PC-9 (cell line): ENCODE data around the gene CPNE4. TPM values are rescaled to one million over a fixed set of nuclear protein-coding genes. Genes with fewer than 3 reads are reported as not detected.
A peak's percentile ranks its signal among the peaks of the same experiment; 100 is the strongest.

ENCODE experiments used
- BruUV-seq: library from RNA; stranded (reverse); fragments of 400-500 nt; replicated peaks from 2 replicates; lab custom pipeline; 2021; lab: Mats Ljungman, UMichigan
- CTCF ChIA-PET: fragments of 300-600 bp; sonication (Branson Sonifier 250); formaldehyde crosslinking; loops from one replicate; lab custom pipeline; 2022; ENCODE audit warnings: antibody characterized with exemption; lab: Charles Lee
- POLR2A ChIA-PET: fragments of 300-600 bp; sonication (Branson Sonifier 250); formaldehyde crosslinking; loops from one replicate; lab custom pipeline; 2022; ENCODE audit warnings: antibody characterized with exemption; ENCODE audit not compliant: unreplicated experiment; lab: Charles Lee
- DNase-seq, 2 experiments: peaks; one replicate each; pipeline versions ENCODE4 v3.0.0 to v3.0.0-alpha.2; 2015 to 2022; ENCODE audit warnings: mixed read lengths in 1 of 2
- H2AFZ ChIP-seq: fragments of 200-600 bp; sonication (generic); 2 replicates; pipeline ENCODE4 v1.8.1; 2017; ENCODE audit warnings: antibody characterized with exemption
- H3F3A ChIP-seq: fragments of 200-600 bp; sonication (generic); 2 replicates; pipeline ENCODE4 v1.8.1; 2017; ENCODE audit warnings: antibody characterized with exemption, mild to moderate bottlenecking, low read depth; ENCODE audit not compliant: insufficient read depth
- H3K27ac ChIP-seq: fragments of 200-600 bp; sonication (generic); 2 replicates; pipeline ENCODE4 v1.6.1; 2016; ENCODE audit warnings: mixed run types
- H3K27me3 ChIP-seq: fragments of 200-600 bp; sonication (generic); 2 replicates; pipeline ENCODE4 v1.6.1; 2016; ENCODE audit warnings: low read depth, mixed run types; ENCODE audit not compliant: insufficient read depth
- H3K36me3 ChIP-seq: fragments of 200-600 bp; sonication (generic); 2 replicates; pipeline ENCODE4 v1.6.1; 2016; ENCODE audit warnings: low read depth, mixed run types
- H3K4me1 ChIP-seq: fragments of 200-600 bp; sonication (generic); replicated peaks from 2 replicates; pipeline ENCODE4 v1.6.1; 2016; ENCODE audit warnings: mixed run types; ENCODE audit not compliant: insufficient read depth
- H3K4me2 ChIP-seq: fragments of 200-600 bp; sonication (generic); 2 replicates; pipeline ENCODE4 v1.6.1; 2017; ENCODE audit warnings: mixed run types
- H3K4me3 ChIP-seq: fragments of 200-600 bp; sonication (generic); 2 replicates; pipeline ENCODE4 v1.6.1; 2016; ENCODE audit warnings: mixed run types
- H3K79me2 ChIP-seq: fragments of 200-600 bp; sonication (generic); 2 replicates; pipeline ENCODE4 v1.6.1; 2017; ENCODE audit warnings: low read depth, mixed run types
- H3K9me2 ChIP-seq: fragments of 200-600 bp; sonication (generic); 2 replicates; pipeline ENCODE4 v1.8.1; 2017; ENCODE audit warnings: mild to moderate bottlenecking; ENCODE audit not compliant: insufficient read depth
- H3K9me3 ChIP-seq: fragments of 200-600 bp; sonication (generic); 2 replicates; pipeline ENCODE4 v1.8.1; 2016; ENCODE audit warnings: low read depth; ENCODE audit not compliant: insufficient read depth
- H4K20me1 ChIP-seq: fragments of 200-600 bp; sonication (generic); 2 replicates; pipeline ENCODE4 v1.8.1; 2017; ENCODE audit not compliant: insufficient read depth
- EZH2 ChIP-seq: fragments of 200-600 bp; sonication (generic); IDR thresholded peaks from 2 replicates; pipeline ENCODE4 v1.8.0; 2017; ENCODE audit warnings: antibody characterized with exemption, low read depth
- intact Hi-C: fragments of 100-400 bp; cut with micrococcal nuclease; formaldehyde crosslinking; loops from one replicate; pipeline ENCODE4 v1.10.0; 2022; ENCODE audit not compliant: unreplicated experiment
- total RNA-seq: library from RNA; stranded (reverse); gene quantifications from 2 replicates; pipeline ENCODE4 v1.2.3, GENCODE V29; 2021
- TF ChIP-seq, protein P1 (sequence below): fragments of 200-600 bp; sonication (generic); conservative IDR thresholded peaks from 2 replicates; pipeline ENCODE4 v1.6.1; 2017; ENCODE audit warnings: mixed run types, antibody characterized with exemption, mild to moderate bottlenecking, moderate library complexity

The CPNE4 gene
- total RNA-seq, 1 experiment from 2014 or later, result 0.22 TPM

DNA sequence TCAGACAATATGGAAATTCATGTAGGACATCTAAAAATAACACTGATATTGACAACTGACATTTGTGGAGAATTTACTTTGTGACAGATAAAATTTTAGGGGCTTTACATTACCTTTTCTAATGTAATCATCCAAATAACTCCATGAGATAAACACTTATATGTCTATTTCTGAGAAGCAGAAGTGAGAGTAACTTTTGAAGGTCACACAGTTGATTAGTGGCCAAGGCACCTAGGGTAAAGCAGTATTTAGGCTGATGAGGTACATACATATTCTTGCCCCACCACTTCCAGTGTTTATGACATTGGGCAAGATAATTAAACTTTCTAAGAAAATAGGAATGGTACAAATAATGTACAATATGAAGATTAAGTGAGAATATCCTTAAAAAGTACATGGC is 248.4 kb downstream of the CPNE4 start:
- intact Hi-C loops, result no loop called here
- H3K36me3 ChIP-seq, result no peaks in the 10 kb centered on the region
- no peak overlapping the region for H3K27ac ChIP-seq
- H4K20me1 ChIP-seq, result no peaks in the 10 kb centered on the region
- no peak for TF ChIP-seq EZH2
- TF ChIP-seq, protein P1, sequence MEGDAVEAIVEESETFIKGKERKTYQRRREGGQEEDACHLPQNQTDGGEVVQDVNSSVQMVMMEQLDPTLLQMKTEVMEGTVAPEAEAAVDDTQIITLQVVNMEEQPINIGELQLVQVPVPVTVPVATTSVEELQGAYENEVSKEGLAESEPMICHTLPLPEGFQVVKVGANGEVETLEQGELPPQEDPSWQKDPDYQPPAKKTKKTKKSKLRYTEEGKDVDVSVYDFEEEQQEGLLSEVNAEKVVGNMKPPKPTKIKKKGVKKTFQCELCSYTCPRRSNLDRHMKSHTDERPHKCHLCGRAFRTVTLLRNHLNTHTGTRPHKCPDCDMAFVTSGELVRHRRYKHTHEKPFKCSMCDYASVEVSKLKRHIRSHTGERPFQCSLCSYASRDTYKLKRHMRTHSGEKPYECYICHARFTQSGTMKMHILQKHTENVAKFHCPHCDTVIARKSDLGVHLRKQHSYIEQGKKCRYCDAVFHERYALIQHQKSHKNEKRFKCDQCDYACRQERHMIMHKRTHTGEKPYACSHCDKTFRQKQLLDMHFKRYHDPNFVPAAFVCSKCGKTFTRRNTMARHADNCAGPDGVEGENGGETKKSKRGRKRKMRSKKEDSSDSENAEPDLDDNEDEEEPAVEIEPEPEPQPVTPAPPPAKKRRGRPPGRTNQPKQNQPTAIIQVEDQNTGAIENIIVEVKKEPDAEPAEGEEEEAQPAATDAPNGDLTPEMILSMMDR, result no peak
- no peaks in the 10 kb centered on the region; the same call in 1 of the 2 replicates for H3K9me2 ChIP-seq
- BruUV-seq, result no TSS peak
- POLR2A ChIA-PET, result no interaction called here
- no peak overlapping the region for H2AFZ ChIP-seq
- no peaks in the 10 kb centered on the region for H3K9me3 ChIP-seq
- H3K4me3 ChIP-seq, result no peak overlapping the region
- no peak for DNase-seq
- H3K4me1 ChIP-seq, result no peaks in the 10 kb centered on the region
- H3F3A ChIP-seq, result no peaks in the 10 kb centered on the region; the same call in 1 of the 2 replicates
- no peak overlapping the region for H3K4me2 ChIP-seq
- H3K27me3 ChIP-seq, result no peaks in the 10 kb centered on the region
- CTCF ChIA-PET, result no interaction called here
- H3K79me2 ChIP-seq, result no peaks in the 10 kb centered on the region

- no peaks in the 10 kb centered on the region for H3K36me3 ChIP-seq
- no peaks in the 10 kb centered on the region; the same call in 1 of the 2 replicates for H3K9me2 ChIP-seq
- no peaks in the 10 kb centered on the region for H3K27me3 ChIP-seq
- no peak overlapping the region for H3K27ac ChIP-seq
- POLR2A ChIA-PET, result no interaction called here
- H3K9me3 ChIP-seq, result peaks cover 4% of the 10 kb centered on the region; the same call in 1 of the 2 replicates
- no peak overlapping the region for H3K4me2 ChIP-seq
- no peaks in the 10 kb centered on the region for H4K20me1 ChIP-seq
- BruUV-seq, result no TSS peak
- H3K4me3 ChIP-seq, result no peak overlapping the region
- no peaks in the 10 kb centered on the region; the same call in 1 of the 2 replicates for H3F3A ChIP-seq
- DNase-seq, result no peak
- intact Hi-C loops, result no loop called here
- no peaks in the 10 kb centered on the region for H3K79me2 ChIP-seq
- H3K4me1 ChIP-seq, result peaks cover 8% of the 10 kb centered on the region; the same call in 1 of the 2 replicates
- TF ChIP-seq, protein P1, result no peak
- TF ChIP-seq EZH2, result no peak
- H2AFZ ChIP-seq, result no peak overlapping the region
- CTCF ChIA-PET, result no interaction called here
Measured at GRCh38 chr3:131782751-131783150, 252.1 kb downstream of the CPNE4 start.

DNA sequence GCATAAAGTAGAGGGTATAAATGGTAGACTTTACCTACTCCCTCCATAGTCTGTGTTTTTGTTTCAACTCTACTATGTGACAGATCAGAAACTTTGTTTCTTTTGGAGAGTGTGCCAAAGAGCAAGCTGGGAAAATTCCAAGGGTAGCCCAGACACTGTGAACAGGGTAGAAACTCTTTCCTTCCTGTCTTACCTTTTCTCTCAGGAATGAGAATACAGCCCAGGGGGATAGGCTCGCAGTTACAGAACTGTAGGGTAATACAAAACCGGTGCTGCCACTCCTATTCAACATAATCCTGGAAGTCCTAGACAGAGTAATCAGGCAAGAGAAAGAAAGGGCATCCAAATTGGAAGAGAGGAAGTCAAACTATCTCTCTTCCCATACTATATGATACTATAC is 256.3 kb downstream of the CPNE4 start:
- ChIA-PET CTCF (no interaction called here), POLR2A (no interaction called here)
- H3K4me2 ChIP-seq, result peak overlapping the region; percentile 20
- no peaks in the 10 kb centered on the region for H3K27me3 ChIP-seq
- H3K9me2 ChIP-seq, result no peaks in the 10 kb centered on the region
- no peaks in the 10 kb centered on the region for H4K20me1 ChIP-seq
- no peak overlapping the region for H3K4me3 ChIP-seq
- H3F3A ChIP-seq, result no peaks in the 10 kb centered on the region; the same call in 1 of the 2 replicates
- H3K36me3 ChIP-seq, result no peaks in the 10 kb centered on the region
- no peaks in the 10 kb centered on the region for H3K79me2 ChIP-seq
- H3K9me3 ChIP-seq, result peaks cover 8% of the 10 kb centered on the region; the same call in 1 of the 2 replicates
- DNase-seq, result no peak
- peaks cover 8% of the 10 kb centered on the region; the same call in 1 of the 2 replicates for H3K4me1 ChIP-seq
- BruUV-seq, result no TSS peak
- TF ChIP-seq EZH2, result no peak
- TF ChIP-seq, protein P1, result no peak
- H2AFZ ChIP-seq, result no peak overlapping the region
- H3K27ac ChIP-seq, result peak overlapping the region; percentile 22
- intact Hi-C loops, result no loop called here
